ENCODE data around the gene SEC61A2.

SEC61A2 gene

GRCh38 chr10:12198156-12198555 lies 68.7 kb downstream of the SEC61A2 start:
- TF ChIP-seq TEAD4 (IDR thresholded peaks at IDR 0.05): no peak

GRCh38 chr10:12200850-12201249 lies 71.4 kb downstream of the SEC61A2 start:
- TF ChIP-seq FOXM1 (IDR thresholded peaks at IDR 0.05; ENCODE audit: borderline replicate concordance, low read depth) (no peak), MAX (IDR thresholded peaks at IDR 0.05) (no peak), TAF1 (IDR thresholded peaks at IDR 0.05; ENCODE audit: low read depth) (no peak), TEAD4 (IDR thresholded peaks at IDR 0.05) (no peak), REST (IDR thresholded peaks at IDR 0.05; ENCODE audit: low read depth) (no peak), TCF12 (IDR thresholded peaks at IDR 0.05; ENCODE audit: low read depth) (no peak)

GRCh38 chr10:12201543-12201942 lies 72.1 kb downstream of the SEC61A2 start:
- TF ChIP-seq TEAD4 (IDR thresholded peaks at IDR 0.05) (no peak), ZBTB7A (IDR thresholded peaks at IDR 0.05; ENCODE audit: low read depth) (no peak), YY1 (IDR thresholded peaks at IDR 0.05; ENCODE audit: low read depth) (no peak), RAD21 (IDR thresholded peaks at IDR 0.05; ENCODE audit: low read depth) (no peak), CREB1 (IDR thresholded peaks at IDR 0.05; ENCODE audit: low read depth) (no peak), EGR1 (IDR thresholded peaks at IDR 0.05) (no peak), REST (IDR thresholded peaks at IDR 0.05; ENCODE audit: low read depth) (no peak), FOXM1 (IDR thresholded peaks at IDR 0.05; ENCODE audit: borderline replicate concordance, low read depth) (no peak), NFIC (IDR thresholded peaks at IDR 0.05) (no peak), TCF12 (IDR thresholded peaks at IDR 0.05; ENCODE audit: low read depth) (no peak), CEBPB (IDR thresholded peaks at IDR 0.05) (no peak), MAX (IDR thresholded peaks at IDR 0.05) (no peak), USF1 (IDR thresholded peaks at IDR 0.05) (no peak), EP300 (IDR thresholded peaks at IDR 0.05; ENCODE audit: borderline replicate concordance) (no peak), TAF1 (IDR thresholded peaks at IDR 0.05; ENCODE audit: low read depth) (no peak)

- TF ChIP-seq EP300 (IDR thresholded peaks at IDR 0.05; ENCODE audit: borderline replicate concordance) (no peak), TCF12 (IDR thresholded peaks at IDR 0.05; ENCODE audit: low read depth) (no peak), RAD21 (IDR thresholded peaks at IDR 0.05; ENCODE audit: low read depth) (no peak), ZBTB7A (IDR thresholded peaks at IDR 0.05; ENCODE audit: low read depth) (no peak), REST (IDR thresholded peaks at IDR 0.05; ENCODE audit: low read depth) (no peak), TEAD4 (IDR thresholded peaks at IDR 0.05) (no peak), EGR1 (IDR thresholded peaks at IDR 0.05) (no peak), FOXM1 (IDR thresholded peaks at IDR 0.05; ENCODE audit: borderline replicate concordance, low read depth) (no peak), CREB1 (IDR thresholded peaks at IDR 0.05; ENCODE audit: low read depth) (no peak), TAF1 (IDR thresholded peaks at IDR 0.05; ENCODE audit: low read depth) (no peak)
These were observed 72.7 kb downstream of the SEC61A2 start for GRCh38 chr10:12202226-12202625.

- TF ChIP-seq TEAD4 (IDR thresholded peaks at IDR 0.05) (no peak), YY1 (IDR thresholded peaks at IDR 0.05; ENCODE audit: low read depth) (no peak)
These were observed 75.6 kb downstream of the SEC61A2 start for GRCh38 chr10:12205082-12205481.

- TF ChIP-seq USF1 (IDR thresholded peaks at IDR 0.05) (no peak), EP300 (IDR thresholded peaks at IDR 0.05; ENCODE audit: borderline replicate concordance) (no peak), TCF12 (IDR thresholded peaks at IDR 0.05; ENCODE audit: low read depth) (no peak), NFIC (IDR thresholded peaks at IDR 0.05) (no peak), CEBPB (IDR thresholded peaks at IDR 0.05) (no peak), YY1 (IDR thresholded peaks at IDR 0.05; ENCODE audit: low read depth) (no peak), ZBTB7A (IDR thresholded peaks at IDR 0.05; ENCODE audit: low read depth) (no peak), MAX (IDR thresholded peaks at IDR 0.05) (no peak), TAF1 (IDR thresholded peaks at IDR 0.05; ENCODE audit: low read depth) (no peak), EGR1 (IDR thresholded peaks at IDR 0.05) (no peak)
These were observed 77.6 kb downstream of the SEC61A2 start for GRCh38 chr10:12207114-12207513.

Measured in Ishikawa (cell line).